Heart right ventricle (tissue), 16 donors: ENCODE data around the gene DLGAP1. TPM values are rescaled to one million over a fixed set of nuclear protein-coding genes. Genes with fewer than 3 reads are reported as not detected.
A peak's percentile ranks its signal among the peaks of the same experiment; 100 is the strongest.

Experiments used
- ATAC-seq, 8 donors: fragments of 200-7000 bp; cut with Tn5 transposase; one replicate each; pipeline ENCODE4 v1.9.1; 2020; ENCODE audit warnings: mild to moderate bottlenecking in 8 of 8, moderate library complexity in 8 of 8, moderate number of reproducible peaks in 1 of 8
- DNase-seq, 2 donors: peaks; one replicate each; pipeline ENCODE4 v3.0.0-alpha.2; 2020
- H3K27ac ChIP-seq, 10 donors: fragments of 200-600 bp; sonication (generic) in 2 of 10; one replicate each; pipeline versions ENCODE4 v1.5.0 to v1.8.0; 2020 to 2022; ENCODE audit warnings: mild to moderate bottlenecking in 3 of 10
- H3K27me3 ChIP-seq, 7 donors: fragments of 200-600 bp; one replicate each; pipeline ENCODE4 v1.8.0; 2021 to 2022; ENCODE audit warnings: mild to moderate bottlenecking in 2 of 7
- H3K36me3 ChIP-seq, 9 donors: fragments of 200-600 bp; sonication (generic) in 1 of 9; one replicate each; pipeline versions ENCODE4 v1.5.0 to v1.8.0; 2020 to 2022; ENCODE audit warnings: mild to moderate bottlenecking in 2 of 9
- H3K4me1 ChIP-seq, 9 donors: fragments of 200-600 bp; sonication (generic) in 1 of 9; one replicate each; pipeline versions ENCODE4 v1.5.0 to v1.8.0; 2020 to 2022; ENCODE audit warnings: mild to moderate bottlenecking in 4 of 9
- H3K4me3 ChIP-seq, 10 donors: fragments of 200-600 bp; sonication (generic) in 2 of 10; one replicate each; pipeline versions ENCODE4 v1.5.0 to v1.8.0; 2020 to 2022; ENCODE audit warnings: mild to moderate bottlenecking in 7 of 10, moderate library complexity in 2 of 10
- H3K9me3 ChIP-seq, 11 donors: fragments of 200-600 bp in 10 of 11; sonication (generic) in 2 of 11; one replicate each; pipeline versions ENCODE4 v1.5.0 to v1.8.0; 2013 to 2022; ENCODE audit warnings: mild to moderate bottlenecking in 2 of 11, control low read depth in 1 of 11, moderate library complexity in 1 of 11
- CTCF ChIP-seq, 9 donors: fragments of 200-600 bp; sonication (generic) in 2 of 9; IDR thresholded peaks; one replicate each; pipeline versions ENCODE4 v1.5.0 to v1.8.0; 2021 to 2022; ENCODE audit warnings: antibody characterized with exemption in 9 of 9, mild to moderate bottlenecking in 5 of 9, moderate library complexity in 1 of 9
- WGBS, 2 donors: extraction: QIAGEN DNeasy Blood & Tissue Kit; methylation state at CpG; one replicate each; pipeline ENCODE4 v1.1.7; 2013; ENCODE audit warnings: inconsistent platforms in 1 of 2; 5-methylcytosine and 5-hydroxymethylcytosine counted together
- intact Hi-C, 10 donors: fragments of 100-400 bp; cut with DNase I; formaldehyde crosslinking; loops; one replicate each; pipeline versions ENCODE4 v1.11.1 to v1.14.2; 2022
- polyA plus RNA-seq, 2 donors: library from polyadenylated mRNA; stranded (reverse); fragments of 200-250 nt; gene quantifications; one replicate each; pipeline ENCODE4 v1.2.3, GENCODE V29; 2013
- total RNA-seq, 10 donors: library from RNA; stranded (reverse); fragmentation: NEBNext Ultra II Directional in 3 of 10; extraction: Animal tissue kit (Norgen Biotek cat#: 25700) in 3 of 10; gene quantifications; one replicate each; pipeline versions ENCODE4 v1.2.1 to v1.2.4, GENCODE V29; 2021 to 2023
- donor health status: Arrhythmogenic right ventricular cardiomyopathy.
- donor health status: ischemic (EF 13 %, LVEDD 7.1; RV severe dilation, severe dysfunction).
- donor health status: healthy with polysubstance abuse.
- donor health status: DM: no; HTN: yes; CAD: no.
- donor health status: DM: no; HTN: no; CAD: no.
- donor health status: ischemic (EF 25% LVEDD 6.9; RV normal size, moderate dysfunction).
- donor health status: ischemic (EF 25% LVEDD 5.7; RV mildly dilated, moderate dysfunction).
- donor health status: healthy.
- donor health status: DM: yes; HTN: yes; CAD: no.
- donor health status: Ischemic cardiomyopathy.
- donor health status: ischemic (EF 35%, LVEDD 5.7; RV mildly dilated, moderate dysfunction).
- donor health status: nonischemic (EF 11% LVEDD 7.7; RV severe dilation, severe dysfunction).
- donor health status: DM: yes; HTN: yes; CAD: no.
- donor health status: PGD.
- donor health status: ischemic (EF 29% LVEDD 5.4; RV normal size, mild dysfunction).
- donor health status: nonischemic (EF 23%, LVEDD 6.1; RV moderate dilation, normal function).

DLGAP1 gene
- total and polyA plus RNA-seq, 12 donors: 0.07 to 7.2 (median 1.0) TPM; not detected in 2

GRCh38 chr18:4130734-4131719 is 324.1 kb downstream of the DLGAP1 start:
- DNase-seq (no peak), ATAC-seq (no peak)
- TF ChIP-seq CTCF (IDR thresholded peaks at IDR 0.05): peak in 2 of 9 donors; percentile 6 to 20
- intact Hi-C loops: no loop called here
- no peaks in the 10 kb centered on the region for H3K27me3 ChIP-seq
- no peak overlapping the region for H3K4me3 ChIP-seq
- no peaks in the 10 kb centered on the region for H3K36me3 ChIP-seq
- 60% methylated on average over 12 of the region's 12 CpGs for WGBS, 2 donors
- H3K9me3 ChIP-seq: no peaks in the 10 kb centered on the region
- no peak overlapping the region for H3K27ac ChIP-seq
- H3K4me1 ChIP-seq: peaks cover 0 to 10% (median under 1%) of the 10 kb centered on the region in 9 donors

GRCh38 chr18:4126939-4127338 is 328.2 kb downstream of the DLGAP1 start:
- H3K9me3 ChIP-seq: no peaks in the 10 kb centered on the region
- DNase-seq (no peak), ATAC-seq (no peak)
- no peak for TF ChIP-seq CTCF (IDR thresholded peaks at IDR 0.05)
- intact Hi-C loops: no loop called here
- peaks cover 0 to 25% (median 14%) of the 10 kb centered on the region in 9 donors for H3K4me1 ChIP-seq
- no peak overlapping the region for H3K4me3 ChIP-seq
- no peaks in the 10 kb centered on the region for H3K27me3 ChIP-seq
- H3K27ac ChIP-seq: no peak overlapping the region
- 58 to 81% methylated on average over 1 of the region's 1 CpG for WGBS, 2 donors
- H3K36me3 ChIP-seq: no peaks in the 10 kb centered on the region

GRCh38 chr18:4125627-4126230 is 329.4 kb downstream of the DLGAP1 start:
- no peak for TF ChIP-seq CTCF (IDR thresholded peaks at IDR 0.05)
- H3K27me3 ChIP-seq: no peaks in the 10 kb centered on the region
- H3K27ac ChIP-seq: peak overlapping the region in 4 of 10 donors; percentile 22 to 60 (median 33)
- no peaks in the 10 kb centered on the region for H3K36me3 ChIP-seq
- no peak for DNase-seq
- WGBS, 2 donors: 43 to 44% methylated on average over 6 of the region's 6 CpGs
- intact Hi-C loops: no loop called here
- no peaks in the 10 kb centered on the region for H3K9me3 ChIP-seq
- peaks cover 0 to 25% (median 14%) of the 10 kb centered on the region in 9 donors for H3K4me1 ChIP-seq
- no peak overlapping the region for H3K4me3 ChIP-seq
- ATAC-seq: no peak

GRCh38 chr18:4125224-4125623 is 329.9 kb downstream of the DLGAP1 start:
- H3K27ac ChIP-seq: peak overlapping the region in 5 of 10 donors; percentile 22 to 60 (median 30)
- intact Hi-C loops: no loop called here
- DNase-seq (peak; percentile 12 to 30), ATAC-seq (peak in 7 of 8 donors; percentile 79 to 94 (median 90))
- peaks cover 0 to 25% (median 14%) of the 10 kb centered on the region in 9 donors for H3K4me1 ChIP-seq
- H3K27me3 ChIP-seq: no peaks in the 10 kb centered on the region
- H3K4me3 ChIP-seq: no peak overlapping the region
- H3K9me3 ChIP-seq: no peaks in the 10 kb centered on the region
- no peaks in the 10 kb centered on the region for H3K36me3 ChIP-seq
- no peak for TF ChIP-seq CTCF (IDR thresholded peaks at IDR 0.05)
